SW 1271 (cell line): Measurements from ENCODE around the gene UFSP1.
"Not testable (repeated sequence)": the region's sequence is repeated elsewhere in the genome, so short reads cannot be mapped to it uniquely, and the experiment has no call there.

Source experiments
- DNase-seq, 2 experiments: peaks; one replicate each; lab custom pipeline; 2025; lab: John Stamatoyannopoulos, UW

Gene UFSP1

GRCh38 chr7:100888988-100889750 is at the start of gene UFSP1:
Gene UFSP1 (minus strand): TSS chr7:100889715. CDS start chr7:100889271, 444 bp downstream.
- no peak for DNase-seq

DNA sequence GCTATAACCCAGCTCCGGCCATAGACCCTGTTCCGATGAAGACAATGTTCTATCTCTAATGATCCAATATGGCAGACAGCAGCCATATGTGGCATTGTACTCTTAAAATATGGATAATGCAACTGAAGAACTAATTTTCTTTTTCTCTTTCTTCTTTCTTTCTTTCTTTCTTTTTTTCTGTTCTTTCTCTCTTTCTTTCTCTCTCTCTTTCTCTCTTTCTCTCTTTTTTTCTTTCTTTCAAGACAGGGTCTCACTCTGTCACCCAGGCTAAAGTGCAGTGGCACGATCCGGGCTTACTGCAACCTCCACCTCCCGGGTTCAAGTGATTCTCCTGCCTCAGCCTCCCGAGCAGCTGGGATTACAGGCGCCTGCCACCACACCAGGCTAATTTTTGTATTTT is 46.7 kb upstream of the UFSP1 start:
- not testable (repeated sequence) for DNase-seq

GRCh38 chr7:100935381-100935780 is 45.9 kb upstream of the UFSP1 start:
- DNase-seq = not testable (repeated sequence)

GRCh38 chr7:100933734-100934133 is 44.2 kb upstream of the UFSP1 start:
- no peak for DNase-seq

DNA sequence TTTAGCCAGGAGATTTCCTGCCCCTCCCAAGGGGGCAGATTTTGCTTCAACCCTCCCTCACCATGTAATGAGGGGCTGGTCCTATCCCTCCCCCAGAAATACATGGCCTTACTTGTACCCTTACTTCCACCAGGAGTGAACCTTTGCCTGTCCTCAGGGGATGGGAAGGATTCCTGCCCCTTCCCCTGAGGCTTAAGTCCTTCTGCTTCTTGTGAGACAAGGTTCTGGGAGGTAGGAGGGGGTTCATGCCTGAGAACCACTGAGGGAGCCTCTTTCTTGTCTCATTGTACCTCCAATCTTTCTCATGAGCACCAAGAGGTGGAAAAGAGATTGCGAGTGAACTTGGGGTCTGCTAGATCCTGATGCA is 40.3 kb upstream of the UFSP1 start:
- no peak for DNase-seq

DNA sequence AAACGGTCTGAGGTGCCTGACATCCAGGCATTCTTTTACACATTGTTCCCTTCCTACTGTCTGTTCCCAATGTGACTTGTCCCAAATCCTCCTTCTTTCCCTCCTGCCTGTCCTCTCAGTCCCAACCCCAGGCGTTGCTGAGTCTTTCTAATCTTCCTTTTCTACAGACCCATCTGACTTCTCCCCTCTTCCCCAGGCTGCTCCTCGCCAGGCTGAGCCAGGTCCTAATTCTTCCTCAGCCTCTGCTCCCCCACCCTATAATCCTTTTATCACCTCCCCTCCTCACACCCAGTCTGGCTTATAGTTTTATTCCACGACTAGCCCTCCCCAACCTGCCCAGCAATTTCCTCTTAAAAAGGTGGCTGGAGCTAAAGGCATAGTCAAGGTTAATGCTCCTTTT is 34.1 kb upstream of the UFSP1 start:
- not testable (repeated sequence) for DNase-seq

- no peak for DNase-seq
These were observed 31.5 kb upstream of the UFSP1 start for GRCh38 chr7:100921039-100921438.

DNA sequence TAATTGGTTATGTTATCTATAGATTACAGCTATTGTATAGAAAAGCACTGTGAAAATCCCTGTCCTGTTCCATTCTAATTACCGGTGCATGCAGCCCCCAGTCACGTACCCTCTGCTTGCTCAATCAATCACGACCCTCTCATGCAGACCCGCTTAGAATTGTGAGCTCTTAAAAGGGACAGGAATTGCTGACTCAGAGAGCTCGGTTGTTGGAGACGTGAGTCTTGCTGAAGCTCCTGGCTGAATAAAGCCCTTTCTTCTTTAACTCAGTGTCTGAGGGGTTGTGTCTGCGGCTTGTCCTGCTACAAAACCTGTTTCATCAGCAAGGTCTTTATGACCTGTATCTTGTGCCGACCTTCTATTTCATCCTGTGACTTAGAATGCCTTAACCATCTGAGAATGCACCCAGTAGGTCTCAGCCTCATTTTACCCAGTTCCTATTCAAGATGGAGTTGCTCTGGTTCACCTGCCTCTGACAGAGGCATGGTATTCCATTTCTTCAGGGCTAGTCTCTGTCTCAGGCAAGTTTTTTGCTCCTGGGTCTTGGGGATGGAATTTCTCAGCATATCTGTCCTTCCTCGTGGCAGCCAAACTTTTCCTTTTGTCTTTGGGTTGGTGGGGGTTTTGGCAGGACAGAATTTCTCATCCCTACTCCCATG is 30.4 kb upstream of the UFSP1 start:
- not testable (repeated sequence) for DNase-seq

- DNase-seq = not testable (repeated sequence)
These were observed 29.8 kb upstream of the UFSP1 start for GRCh38 chr7:100919335-100919734.

- peak; percentile 27 to 36 for DNase-seq
These were observed 25.4 kb upstream of the UFSP1 start for GRCh38 chr7:100914879-100915447.

GRCh38 chr7:100914208-100914878 is 24.8 kb upstream of the UFSP1 start:
- DNase-seq = no peak

DNA sequence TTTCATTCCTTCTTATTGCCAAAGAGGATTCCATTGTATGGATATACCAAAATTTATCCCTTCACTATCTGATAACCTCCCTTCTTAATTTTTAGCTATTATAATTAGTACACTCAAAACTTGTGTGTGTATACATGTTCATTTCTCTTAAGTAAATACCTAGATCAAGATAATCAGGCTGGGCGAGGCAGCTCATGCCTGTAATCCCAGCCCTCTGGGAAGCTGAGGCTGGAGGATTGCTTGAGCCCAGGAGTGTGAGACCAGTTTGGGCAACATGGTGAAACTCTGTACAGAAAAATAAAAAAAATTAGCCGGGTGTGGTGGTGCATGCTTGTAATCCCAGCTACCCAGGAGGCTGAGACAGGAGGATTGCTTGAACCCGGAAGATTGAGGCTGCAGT is 22.0 kb upstream of the UFSP1 start:
- no peak for DNase-seq

DNA sequence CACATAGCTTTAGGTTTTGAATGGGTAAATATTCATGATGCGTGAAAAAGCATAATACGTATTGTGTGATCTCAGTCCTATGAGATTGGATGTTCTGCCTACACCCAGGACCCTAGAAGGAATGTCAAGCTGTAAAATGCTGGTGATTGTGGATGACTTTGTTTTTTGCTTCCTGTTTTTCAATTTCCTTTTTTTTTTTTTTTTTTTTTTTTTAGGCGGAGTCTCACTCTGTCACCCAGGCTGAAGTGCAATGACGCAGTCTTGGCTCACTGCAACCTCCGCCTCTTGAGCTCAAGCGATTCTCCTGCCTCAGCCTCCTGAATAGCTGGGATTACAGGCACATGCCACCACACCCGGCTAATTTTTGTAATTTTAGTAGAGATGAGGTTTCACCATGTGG is 20.9 kb upstream of the UFSP1 start:
- not testable (repeated sequence) for DNase-seq

- DNase-seq = no peak
These were observed 19.0 kb upstream of the UFSP1 start for GRCh38 chr7:100908512-100908911.

GRCh38 chr7:100902638-100903037 is 13.1 kb upstream of the UFSP1 start:
- no peak for DNase-seq

GRCh38 chr7:100901921-100902332 is 12.4 kb upstream of the UFSP1 start:
- no peak for DNase-seq

DNA sequence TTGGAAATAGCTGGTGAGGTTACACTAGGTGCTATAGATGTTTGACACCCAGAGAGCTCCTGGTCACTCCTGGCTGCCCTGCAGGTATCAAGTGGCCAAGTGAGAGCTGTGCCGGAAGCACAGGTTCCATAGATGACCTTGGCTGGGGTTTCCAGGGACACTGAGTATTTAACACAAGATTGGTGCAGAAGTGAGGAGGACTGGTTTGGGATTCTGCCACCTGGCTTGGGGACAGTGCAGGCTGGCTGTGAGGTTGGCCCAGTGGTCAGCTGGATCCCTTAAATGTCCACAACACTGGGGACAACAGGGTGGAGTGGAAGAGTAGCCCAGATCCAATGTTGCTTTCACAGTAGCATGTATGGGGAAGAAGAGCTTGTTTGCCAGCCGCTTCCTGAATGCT is 11.5 kb upstream of the UFSP1 start:
- DNase-seq = no peak

DNA sequence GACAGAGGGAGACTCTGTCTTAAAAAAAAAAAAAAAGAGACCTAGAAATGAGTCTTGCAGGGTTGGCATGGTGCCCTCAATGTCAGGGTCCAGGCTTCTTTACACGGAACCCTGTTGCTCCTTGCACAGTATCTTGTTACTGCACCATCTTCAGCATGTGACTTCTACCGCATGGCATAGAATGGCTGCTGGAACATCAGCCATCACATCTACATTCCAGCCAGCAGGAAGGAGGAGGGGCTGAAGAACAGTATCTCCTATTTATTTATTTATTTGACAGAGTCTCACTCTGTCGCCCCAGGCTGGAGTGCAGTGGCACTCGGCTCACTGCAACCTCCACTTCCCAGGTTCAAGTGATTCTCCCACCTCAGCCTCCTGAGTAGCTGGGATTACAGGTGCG is 9.9 kb upstream of the UFSP1 start:
- DNase-seq = no peak

DNA sequence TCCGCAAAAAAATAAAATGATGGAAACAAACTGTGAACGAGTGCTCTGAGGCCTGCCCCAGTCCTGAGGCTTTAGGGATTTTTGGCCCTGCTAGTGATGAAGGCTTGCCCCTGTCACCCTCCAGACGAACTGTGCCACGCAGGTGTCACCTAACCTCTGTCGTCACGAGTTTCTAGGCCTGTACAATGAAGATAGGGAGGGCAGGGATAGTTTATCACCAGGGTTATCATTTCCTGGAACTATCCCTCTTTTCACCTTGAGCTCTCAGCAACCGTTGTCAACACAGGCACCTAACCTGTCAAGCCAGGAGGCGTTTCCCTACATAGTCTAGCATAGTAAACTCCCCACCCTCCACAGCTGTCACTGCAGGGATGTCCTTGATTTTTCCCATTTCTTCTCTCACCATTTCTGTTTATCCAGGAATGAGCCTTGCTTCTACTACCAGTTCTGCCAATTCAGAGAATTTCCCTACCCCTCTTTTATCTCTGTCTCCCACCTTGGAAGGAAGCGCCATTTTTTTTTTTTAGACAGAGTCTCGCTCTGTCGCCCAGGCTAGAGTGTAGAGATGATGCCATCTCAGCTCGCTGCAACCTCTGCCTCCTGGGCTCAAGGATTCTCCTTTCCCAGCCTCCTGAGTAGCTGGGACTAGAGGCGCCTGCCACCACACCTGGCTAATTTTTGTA is 8.4 kb upstream of the UFSP1 start:
- DNase-seq = no peak

GRCh38 chr7:100896732-100897608 is 7.5 kb upstream of the UFSP1 start:
- no peak for DNase-seq
